ENCODE data around the gene SLC6A3. TPM values are rescaled to one million over a fixed set of nuclear protein-coding genes. Genes with fewer than 3 reads are reported as not detected.

Gene SLC6A3
- polyA plus RNA-seq, 5 donors: 1.3 to 4.4 (median 3.0) TPM

DNA sequence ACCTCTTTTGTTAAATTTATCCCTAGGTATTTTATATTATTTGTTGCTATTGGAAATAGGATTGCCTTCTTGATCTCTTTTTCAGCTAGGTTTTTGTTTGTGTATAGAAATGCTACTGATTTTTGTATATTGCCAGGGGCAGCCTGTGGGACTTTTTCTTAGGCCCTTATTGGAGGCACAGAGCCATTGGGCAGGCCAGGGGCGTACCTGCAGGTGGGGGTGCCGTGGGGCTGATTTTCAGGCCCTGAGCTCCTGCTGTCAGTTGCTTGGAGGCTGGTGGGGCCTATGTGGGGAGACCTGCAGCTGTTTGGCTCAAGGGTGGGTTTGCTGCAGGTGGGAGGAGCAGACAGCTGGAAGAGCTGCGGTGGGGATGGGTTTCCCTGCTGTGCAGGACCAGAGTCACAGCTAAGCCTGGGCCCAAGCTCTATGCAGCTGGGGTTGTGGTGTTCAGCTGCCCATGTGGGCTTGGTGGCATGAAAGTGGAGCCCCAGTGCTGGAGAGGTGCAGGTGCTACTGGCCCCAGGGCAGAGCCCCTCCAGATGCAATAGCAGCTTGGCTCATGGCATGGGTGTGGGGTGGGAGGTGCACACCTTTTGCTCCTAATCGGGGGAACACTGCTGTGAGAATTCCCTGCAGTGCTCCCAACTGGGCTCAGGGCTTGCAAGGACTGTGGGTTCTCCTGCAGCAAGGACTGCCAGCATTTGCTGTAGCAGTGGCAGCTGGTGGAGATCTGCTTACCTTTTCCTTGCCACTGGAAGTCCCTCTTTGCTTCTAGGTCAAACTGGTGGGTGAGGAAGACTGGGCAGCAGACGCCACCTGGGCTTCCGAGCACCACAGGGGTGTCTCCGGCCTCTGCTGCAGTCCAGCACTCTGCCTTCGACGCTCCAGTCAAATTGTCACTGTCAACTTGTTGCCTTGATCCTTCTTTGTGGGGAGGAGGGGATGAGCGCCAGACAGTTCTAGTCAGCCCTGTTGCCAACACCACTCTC lies 92.7 kb downstream of the SLC6A3 start:
- no peak for DNase-seq

DNA sequence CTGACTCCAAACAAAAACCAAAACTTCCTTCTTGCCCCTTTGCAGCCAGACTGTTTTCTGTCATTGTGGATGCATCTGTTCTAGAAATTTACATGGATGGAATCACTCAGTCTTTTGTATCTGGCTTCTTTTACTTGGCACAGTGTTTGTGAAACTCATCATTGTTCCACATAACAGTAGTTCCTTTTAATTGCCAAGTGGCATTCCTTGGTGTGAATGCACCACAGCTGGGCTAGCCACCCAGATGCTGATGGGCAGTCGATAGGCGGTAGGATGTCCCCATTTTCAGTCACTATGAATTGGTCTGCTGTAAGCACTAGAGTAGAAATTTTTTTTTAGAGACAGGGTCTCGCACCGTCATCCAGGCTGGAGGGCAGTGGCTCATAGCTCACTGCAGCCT lies 94.1 kb downstream of the SLC6A3 start:
- no peak for DNase-seq

DNA sequence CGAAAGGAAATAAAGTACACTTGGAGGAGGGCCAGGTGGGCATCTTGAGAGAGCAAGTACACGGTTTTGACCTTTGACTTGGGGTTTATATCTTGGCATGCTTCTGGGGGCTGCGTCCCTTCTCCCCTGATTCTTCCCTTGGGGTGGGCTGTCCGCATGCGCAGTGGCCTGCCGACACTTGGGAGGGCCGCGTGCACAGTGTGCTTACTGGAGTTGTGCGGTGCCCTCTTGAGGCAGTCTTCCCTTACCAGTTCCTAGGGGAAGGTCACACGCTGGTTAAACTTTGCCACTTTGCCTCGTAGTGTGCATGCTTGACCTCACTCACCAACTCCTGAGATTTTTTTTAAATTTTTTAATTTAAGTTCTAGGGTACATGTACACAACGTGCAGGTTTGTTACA lies 96.0 kb downstream of the SLC6A3 start:
- DNase-seq: no peak

DNA sequence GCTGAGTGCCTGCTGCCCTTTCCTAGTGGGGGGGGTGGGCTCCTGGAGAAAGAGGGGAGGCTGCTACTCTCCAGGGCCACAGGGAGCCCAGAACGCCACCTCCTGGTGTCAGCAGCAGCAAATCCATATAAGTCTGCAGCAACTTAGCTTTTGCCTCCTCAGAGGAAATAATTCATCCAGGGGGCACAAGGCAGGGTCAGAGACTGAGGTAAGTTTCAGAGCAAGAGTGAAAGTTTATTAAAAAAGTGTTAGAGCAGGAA lies 96.3 kb downstream of the SLC6A3 start:
- no peak for DNase-seq

DNA sequence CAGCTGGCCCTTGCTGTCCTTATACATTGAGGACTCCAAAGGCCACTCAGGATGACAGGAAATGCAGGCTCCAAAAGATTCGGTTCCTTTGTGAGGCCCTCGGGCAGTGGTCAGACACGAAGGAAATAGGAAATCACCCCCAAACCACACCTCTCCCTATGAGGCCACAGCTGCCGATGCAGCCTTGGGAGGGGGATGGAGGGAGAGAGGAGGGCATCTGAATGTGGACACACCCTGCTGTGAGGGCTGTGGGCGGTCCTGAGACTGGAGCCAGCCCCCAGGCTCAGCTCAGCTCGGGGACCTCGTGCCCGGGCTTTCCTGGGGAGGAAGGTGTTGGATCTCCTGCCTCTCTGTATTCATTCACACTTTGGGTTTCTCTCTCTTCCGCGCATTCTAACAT lies 97.7 kb downstream of the SLC6A3 start:
- DNase-seq: no peak

DNA sequence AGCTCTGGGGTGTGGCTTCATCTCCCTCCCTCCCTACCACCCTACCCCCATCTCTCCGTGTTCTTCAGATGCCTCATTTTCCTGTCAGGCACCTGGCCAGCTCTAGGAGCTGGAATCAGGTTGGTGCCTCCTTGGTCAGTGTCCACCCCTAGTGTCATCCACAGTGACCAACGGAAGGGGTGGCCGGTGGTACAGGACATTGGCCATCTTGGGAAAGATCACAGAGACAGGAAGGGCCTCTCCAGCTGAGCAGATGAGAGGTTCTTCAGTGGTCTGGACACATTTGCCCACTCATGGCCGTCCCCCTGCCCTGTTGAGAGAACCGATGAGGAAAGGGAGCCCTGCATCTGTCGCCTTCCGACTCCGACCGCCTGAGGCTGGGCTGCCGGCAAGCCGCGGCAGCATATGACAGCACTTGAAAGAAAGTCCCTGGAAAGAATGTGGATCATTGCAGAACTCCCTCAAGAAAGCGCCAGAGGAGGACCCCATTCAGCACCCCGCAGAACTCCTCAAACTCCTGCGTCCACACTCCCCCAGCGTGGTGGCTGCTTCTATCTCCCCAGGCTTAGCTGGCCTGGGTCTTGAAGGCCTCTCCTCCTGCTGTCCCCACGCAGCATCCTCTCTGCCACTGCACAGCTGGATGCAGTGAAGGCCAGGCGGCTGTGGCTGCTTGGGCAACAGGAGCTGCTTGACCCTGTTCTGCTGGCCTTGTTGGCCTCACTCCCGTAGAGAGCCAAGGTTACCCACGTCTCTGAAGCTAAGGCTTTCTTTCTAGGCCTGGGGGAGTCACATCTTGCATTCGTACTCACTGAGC lies 98.4 kb downstream of the SLC6A3 start:
- DNase-seq: no peak

DNA sequence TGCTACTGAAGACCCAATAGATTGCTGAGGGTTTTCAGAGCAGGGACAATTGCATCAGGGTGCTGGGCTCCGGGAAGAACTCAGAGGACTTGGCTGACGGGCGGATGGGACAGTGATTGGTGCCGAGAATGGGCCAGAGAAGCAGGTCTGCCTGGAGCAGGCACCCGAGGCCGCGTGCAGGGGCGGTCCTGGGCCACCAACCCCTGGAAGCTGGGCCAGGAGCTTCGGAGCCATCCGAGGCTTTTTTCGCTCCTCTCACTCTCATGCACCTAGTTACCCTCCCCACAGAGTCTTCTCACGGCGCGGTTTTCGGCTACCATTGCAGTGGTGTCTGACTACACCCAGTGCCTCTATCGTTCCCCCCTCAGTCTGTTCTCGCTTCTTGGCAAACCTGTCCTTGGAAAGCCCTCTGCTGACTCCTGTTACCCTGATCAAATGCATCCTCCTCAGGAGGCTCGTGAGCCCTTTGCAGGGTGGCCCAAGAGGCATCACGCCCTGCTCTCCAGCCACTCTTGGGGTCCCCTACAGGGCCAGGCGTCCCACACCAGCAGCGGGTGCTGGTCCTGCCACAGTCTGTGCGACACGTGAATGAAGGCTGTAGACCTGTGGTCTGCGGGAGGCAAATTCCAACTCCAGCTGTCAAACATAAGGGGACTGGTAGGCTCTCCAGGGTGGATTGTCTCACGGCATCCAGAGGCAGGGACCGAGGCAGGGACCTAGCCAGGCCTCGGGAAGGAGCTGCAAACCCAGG lies 99.2 kb downstream of the SLC6A3 start:
- DNase-seq: no peak

DNA sequence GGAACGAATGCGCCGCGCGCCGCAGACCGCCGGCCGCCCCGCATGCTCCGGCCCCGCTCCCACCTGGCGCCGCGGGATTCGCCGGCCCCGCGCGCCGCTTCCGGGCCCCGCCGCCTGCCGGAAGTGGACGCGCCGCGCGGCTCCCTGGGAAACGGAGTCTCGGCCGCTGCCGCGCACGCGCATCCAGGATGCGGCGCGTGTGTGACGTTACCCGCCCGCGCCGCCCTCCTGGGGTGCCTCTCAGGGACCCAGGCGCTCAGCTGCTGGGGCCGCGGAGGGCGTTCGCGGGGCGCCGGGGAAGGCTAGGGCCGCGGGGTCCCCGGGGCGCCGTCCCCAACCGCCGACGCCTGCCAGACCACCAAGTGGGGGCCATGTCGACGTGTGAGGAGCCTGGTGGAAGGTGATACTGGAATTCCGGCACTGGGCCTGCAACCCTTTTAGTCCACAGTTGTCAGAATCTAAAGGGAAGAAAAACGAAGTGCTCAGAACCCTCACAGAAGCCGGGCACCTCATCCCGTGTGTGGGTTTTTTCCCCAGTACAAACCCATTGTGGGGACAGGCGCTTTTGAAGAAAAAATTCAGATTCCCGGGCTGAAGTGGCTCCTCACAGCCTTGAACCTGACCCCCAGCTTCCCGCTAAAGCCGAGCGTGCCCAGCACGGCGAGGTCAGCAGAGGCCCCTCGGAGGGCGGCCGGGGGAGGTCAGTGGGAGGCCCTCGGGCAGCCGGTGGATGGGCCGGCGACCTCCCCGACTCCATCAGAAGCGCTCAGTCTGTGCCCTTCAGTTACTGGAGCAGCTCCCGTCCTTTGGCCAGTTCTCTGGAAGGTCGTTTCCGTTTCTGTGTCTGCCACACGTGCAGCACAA lies 100.0 kb downstream of the SLC6A3 start, which contains the start of gene CLPTM1L:
TSS of gene CLPTM1L (minus strand) at position 125 of the 864 bp plus-strand sequence. CDS start 258 bp downstream, outside the sequence.
- DNase-seq: peak; percentile 87 to 89

DNA sequence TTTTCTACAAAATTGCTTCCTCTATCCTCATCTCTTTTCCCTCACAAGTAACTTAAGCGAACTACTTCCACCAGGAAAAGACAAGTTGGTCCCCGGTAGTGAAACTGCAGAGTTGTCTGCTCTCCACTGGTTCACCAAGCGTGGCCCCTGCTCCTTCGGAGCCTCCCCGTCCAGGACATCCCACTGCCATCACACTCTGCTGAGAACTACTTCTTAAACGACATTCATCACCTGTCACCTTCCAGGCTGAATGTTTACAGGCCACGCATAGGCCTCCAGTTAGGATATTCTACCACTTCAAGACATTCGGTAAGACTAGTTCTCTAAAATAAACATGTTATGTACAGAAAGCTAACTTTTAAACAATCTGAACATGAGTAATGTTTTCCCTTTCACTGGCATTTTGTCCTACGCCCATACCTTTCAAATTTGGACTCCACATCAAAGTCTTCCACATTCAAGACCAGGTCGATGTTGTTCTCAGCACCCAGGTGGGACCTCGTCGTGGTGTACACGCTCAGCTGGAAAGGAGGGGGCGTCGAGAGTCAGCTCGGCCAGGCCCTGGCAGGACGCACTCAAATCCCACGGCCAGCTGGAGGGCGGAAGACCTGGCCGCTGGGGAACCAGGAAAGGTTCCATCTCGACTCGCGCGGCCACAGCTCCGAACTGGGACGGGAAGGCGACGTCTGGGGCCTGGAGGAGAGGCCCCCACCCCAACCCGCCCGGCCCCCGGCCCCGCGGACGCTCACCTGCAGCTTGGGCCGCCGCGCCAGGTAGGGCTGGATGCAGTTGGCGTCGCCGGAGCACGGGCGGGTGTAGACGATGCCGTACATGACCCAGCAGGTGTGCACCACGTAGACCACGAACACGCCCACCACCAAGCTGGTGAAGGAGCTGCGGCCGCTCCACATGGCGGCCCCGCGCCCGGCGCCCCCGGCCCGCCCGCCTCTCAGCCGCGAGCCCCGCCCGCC lies 101.0 kb downstream of the SLC6A3 start:
- DNase-seq: no peak

DNA sequence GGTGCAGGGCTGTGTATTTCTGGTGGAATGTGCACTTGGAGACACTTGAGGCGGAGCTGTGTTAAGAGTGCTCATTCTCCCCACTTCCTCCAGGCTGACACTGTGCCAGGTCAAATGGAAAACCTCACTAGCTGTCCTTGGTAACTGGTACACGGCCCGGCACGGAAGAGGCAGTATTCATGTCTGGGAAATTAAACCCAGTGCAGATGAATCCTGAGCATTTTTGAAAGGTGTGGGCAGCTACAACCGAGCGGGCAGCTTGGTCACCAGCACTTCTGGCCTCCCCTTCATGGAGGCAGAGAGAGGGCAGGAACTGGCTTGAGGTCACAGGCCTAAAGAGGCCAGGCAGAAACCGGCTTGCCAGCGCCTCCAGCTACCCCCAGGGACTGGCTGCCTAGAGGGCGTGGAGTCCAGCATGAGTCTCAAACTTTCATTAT lies 101.9 kb downstream of the SLC6A3 start:
- DNase-seq: peak in 1 of 2 donors; percentile 17

Other genes with a start within 250 kb of the SLC6A3 start
- under 1 TPM in 2 of 5 donors, not detected in 3; 0.13 to 0.15 TPM for gene SLC6A19, start 243.8 kb downstream of the SLC6A3 start, polyA plus RNA-seq (ENCODE audit: insufficient read depth in 1 of 5, insufficient read length in 5 of 5, low replicate concordance in 1 of 5)
- gene SLC6A18, start 220.1 kb downstream of the SLC6A3 start, polyA plus RNA-seq (ENCODE audit: insufficient read depth in 1 of 5, insufficient read length in 5 of 5, low replicate concordance in 1 of 5): under 1 TPM in 1 of 5 donors, not detected in 4; 0.09 TPM
- under 1 TPM; 0.13 to 0.48 (median 0.31) TPM for gene TERT, start 150.4 kb downstream of the SLC6A3 start, polyA plus RNA-seq (ENCODE audit: insufficient read depth in 1 of 5, insufficient read length in 5 of 5, low replicate concordance in 1 of 5)
- 100 to 1,000 TPM in 2 of 5 donors, 10 to 100 TPM in 3; 81.2 to 109 (median 84.6) TPM for gene CLPTM1L, start 100.3 kb downstream of the SLC6A3 start, polyA plus RNA-seq (ENCODE audit: insufficient read depth in 1 of 5, insufficient read length in 5 of 5, low replicate concordance in 1 of 5)
- 100 to 1,000 TPM; 106 to 162 (median 120) TPM for gene LPCAT1, start 78.5 kb upstream of the SLC6A3 start, polyA plus RNA-seq (ENCODE audit: insufficient read depth in 1 of 5, insufficient read length in 5 of 5, low replicate concordance in 1 of 5)